Peyer's patch (tissue), 4 donors: ENCODE results near the gene MAN1A1. TPM values are rescaled to one million over a fixed set of nuclear protein-coding genes. Genes with fewer than 3 reads are reported as not detected.

ENCODE experiments used
- DNase-seq, 3 donors: peaks; one replicate each; pipeline ENCODE4 v3.0.0-alpha.2; 2017 to 2019
- H3K27ac ChIP-seq, 4 donors: fragments of 200-600 bp; sonication (generic); one replicate each; pipeline ENCODE4 v1.5.1; 2016 to 2019
- H3K27me3 ChIP-seq, 2 donors: fragments of 200-600 bp; sonication (generic); one replicate each; pipeline ENCODE4 v1.5.1; 2019
- H3K36me3 ChIP-seq, 3 donors: fragments of 200-600 bp; sonication (generic); one replicate each; pipeline ENCODE4 v1.5.1; 2016 to 2019
- H3K4me1 ChIP-seq, 4 donors: fragments of 200-600 bp; sonication (generic); one replicate each; pipeline ENCODE4 v1.5.1; 2016 to 2019
- H3K4me3 ChIP-seq, 4 donors: fragments of 200-600 bp; sonication (generic); 1 replicate in 3 of 4; 2 replicates in 1 of 4; pipeline ENCODE4 v1.5.1; 2016 to 2019; ENCODE audit warnings: mild to moderate bottlenecking in 1 of 4
- H3K9me3 ChIP-seq, 4 donors: fragments of 200-600 bp; sonication (generic); one replicate each; pipeline ENCODE4 v1.5.1; 2016 to 2019; ENCODE audit warnings: mild to moderate bottlenecking in 1 of 4
- POLR2A ChIP-seq, 2 donors: fragments of 450-650 bp; IDR thresholded peaks; one replicate each; pipeline ENCODE4 v1.5.1; 2017; ENCODE audit warnings: antibody characterized with exemption in 2 of 2, mild to moderate bottlenecking in 2 of 2, moderate library complexity in 2 of 2
- total RNA-seq, 4 donors: library from RNA; depleted of rRNA; stranded (reverse); fragments of >200 nt; gene quantifications; one replicate each; pipeline ENCODE4 v1.1.0, GENCODE V29; 2016
- TF ChIP-seq, protein P1 (sequence below), 6 experiments: fragments of 450-650 bp in 4 of 6; fragments of 200-600 bp in 2 of 6; sonication (generic) in 1 of 6; IDR thresholded peaks; one replicate each; pipeline ENCODE4 v1.5.1; 2017 to 2019; ENCODE audit warnings: antibody characterized with exemption in 6 of 6, mild to moderate bottlenecking in 3 of 6, moderate library complexity in 1 of 6

Gene MAN1A1
- total RNA-seq, 4 donors from 2014 or later = 43.7 to 158 (median 103) TPM

DNA sequence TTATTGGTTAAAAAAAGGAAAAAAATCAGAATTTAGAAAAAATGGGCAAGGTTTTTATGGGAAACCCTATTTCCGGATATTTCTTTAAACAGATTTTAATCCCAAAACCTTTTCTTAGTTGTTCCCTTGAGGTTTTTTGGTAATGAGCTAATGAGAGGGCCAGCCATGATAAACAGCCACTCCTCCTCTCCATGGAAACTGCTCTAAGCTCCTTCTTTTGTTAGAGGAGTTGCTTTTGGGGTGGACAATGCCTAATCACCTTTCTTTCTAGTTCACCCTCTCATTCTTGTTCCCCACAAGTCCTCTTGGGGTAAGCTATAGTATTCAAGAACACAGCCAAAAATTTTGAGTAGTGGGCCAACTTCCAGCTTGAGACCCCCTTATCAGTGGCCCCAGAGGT is 166.1 kb downstream of the MAN1A1 start:
- Histone ChIP-seq H3K27ac (no peak overlapping the region), H3K4me3 (no peak overlapping the region), H3K9me3 (no peaks in the 10 kb centered on the region), H3K36me3 (peaks cover 0 to 61% (median 0%) of the 10 kb centered on the region in 3 donors), H3K4me1 (no peaks in the 10 kb centered on the region), H3K27me3 (no peaks in the 10 kb centered on the region)
- TF ChIP-seq, protein P1, sequence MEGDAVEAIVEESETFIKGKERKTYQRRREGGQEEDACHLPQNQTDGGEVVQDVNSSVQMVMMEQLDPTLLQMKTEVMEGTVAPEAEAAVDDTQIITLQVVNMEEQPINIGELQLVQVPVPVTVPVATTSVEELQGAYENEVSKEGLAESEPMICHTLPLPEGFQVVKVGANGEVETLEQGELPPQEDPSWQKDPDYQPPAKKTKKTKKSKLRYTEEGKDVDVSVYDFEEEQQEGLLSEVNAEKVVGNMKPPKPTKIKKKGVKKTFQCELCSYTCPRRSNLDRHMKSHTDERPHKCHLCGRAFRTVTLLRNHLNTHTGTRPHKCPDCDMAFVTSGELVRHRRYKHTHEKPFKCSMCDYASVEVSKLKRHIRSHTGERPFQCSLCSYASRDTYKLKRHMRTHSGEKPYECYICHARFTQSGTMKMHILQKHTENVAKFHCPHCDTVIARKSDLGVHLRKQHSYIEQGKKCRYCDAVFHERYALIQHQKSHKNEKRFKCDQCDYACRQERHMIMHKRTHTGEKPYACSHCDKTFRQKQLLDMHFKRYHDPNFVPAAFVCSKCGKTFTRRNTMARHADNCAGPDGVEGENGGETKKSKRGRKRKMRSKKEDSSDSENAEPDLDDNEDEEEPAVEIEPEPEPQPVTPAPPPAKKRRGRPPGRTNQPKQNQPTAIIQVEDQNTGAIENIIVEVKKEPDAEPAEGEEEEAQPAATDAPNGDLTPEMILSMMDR (IDR thresholded peaks at IDR 0.05) = no peak
- no peak for TF ChIP-seq POLR2A (IDR thresholded peaks at IDR 0.05)
- DNase-seq = no peak

DNA sequence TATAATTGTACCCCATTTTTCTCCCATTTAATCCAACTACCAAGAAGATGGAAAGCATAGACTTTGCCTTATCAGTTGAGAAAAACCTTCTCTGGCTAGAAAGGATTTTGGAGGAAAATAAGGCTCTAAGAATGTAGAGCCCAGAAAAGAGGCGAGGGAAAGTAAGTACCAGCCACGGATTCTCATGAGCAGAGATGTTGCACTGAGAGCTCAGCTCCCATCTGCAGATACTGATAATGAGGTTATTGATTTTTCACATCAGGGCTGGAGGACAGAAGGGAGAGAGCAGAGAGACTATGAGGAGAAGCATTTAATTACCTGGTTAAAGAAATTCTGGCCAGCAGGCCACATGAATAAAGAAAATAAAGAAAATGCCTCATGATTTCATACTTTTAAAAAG is 166.7 kb downstream of the MAN1A1 start:
- Histone ChIP-seq H3K4me1 (no peaks in the 10 kb centered on the region), H3K27me3 (no peaks in the 10 kb centered on the region), H3K36me3 (peaks cover 0 to 57% (median 0%) of the 10 kb centered on the region in 3 donors), H3K9me3 (no peaks in the 10 kb centered on the region), H3K4me3 (no peak overlapping the region), H3K27ac (no peak overlapping the region)
- TF ChIP-seq POLR2A (IDR thresholded peaks at IDR 0.05) = no peak
- TF ChIP-seq, protein P1 (IDR thresholded peaks at IDR 0.05) = no peak
- no peak for DNase-seq

DNA sequence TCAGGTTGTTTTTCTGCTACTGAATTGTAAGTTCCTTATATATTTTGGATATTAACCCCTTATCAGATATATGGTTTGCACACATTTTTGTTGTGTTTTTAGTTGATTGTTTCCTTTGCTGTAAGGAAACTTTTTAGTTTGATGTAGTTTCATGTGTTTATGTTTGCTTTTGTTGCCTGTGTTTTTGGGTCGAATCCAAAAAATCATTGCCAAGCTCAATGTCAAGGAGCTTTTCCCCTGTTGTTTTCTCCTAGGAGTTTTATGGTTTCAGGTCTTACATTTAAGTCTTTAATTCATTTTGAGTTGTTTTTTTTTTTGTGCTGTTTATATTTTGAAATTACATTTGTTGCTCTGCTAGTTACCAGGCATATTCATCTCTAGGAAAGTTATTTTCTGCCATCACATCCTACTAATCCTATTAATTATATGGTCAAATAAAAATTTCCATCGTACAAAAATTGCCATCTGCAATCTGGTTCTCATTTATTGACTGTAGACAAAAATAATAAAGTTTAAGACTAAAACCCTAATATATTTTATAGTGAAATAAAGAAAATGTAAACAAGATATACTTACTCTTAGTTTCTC is 167.3 kb downstream of the MAN1A1 start:
- no peak for TF ChIP-seq POLR2A (IDR thresholded peaks at IDR 0.05)
- TF ChIP-seq, protein P1 (IDR thresholded peaks at IDR 0.05) = no peak
- H3K4me1 ChIP-seq = no peaks in the 10 kb centered on the region
- H3K36me3 ChIP-seq = peaks cover 0 to 55% (median 0%) of the 10 kb centered on the region in 3 donors
- no peak overlapping the region for H3K4me3 ChIP-seq
- H3K27ac ChIP-seq = no peak overlapping the region
- DNase-seq = no peak
- H3K9me3 ChIP-seq = no peaks in the 10 kb centered on the region
- no peaks in the 10 kb centered on the region for H3K27me3 ChIP-seq

DNA sequence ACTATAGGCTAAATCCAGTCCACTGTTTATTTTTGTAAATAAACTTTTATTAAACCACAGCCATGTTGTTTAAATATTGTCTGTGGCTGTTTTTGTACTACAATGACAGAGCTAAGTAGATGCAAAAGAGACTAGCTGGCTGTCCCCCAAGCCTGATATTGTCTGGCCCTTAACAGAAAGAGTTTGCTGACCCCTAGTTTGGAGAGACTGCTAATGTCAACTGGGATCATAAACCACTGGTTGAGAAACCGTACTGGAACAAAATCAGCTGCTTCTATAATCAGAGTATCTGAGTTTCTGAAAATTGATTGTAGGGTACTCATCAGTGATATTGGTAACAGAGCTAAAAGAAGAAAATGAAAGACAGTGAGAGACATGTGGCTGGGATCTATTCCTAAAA is 168.5 kb downstream of the MAN1A1 start:
- TF ChIP-seq, protein P1 (IDR thresholded peaks at IDR 0.05) = no peak
- no peak for TF ChIP-seq POLR2A (IDR thresholded peaks at IDR 0.05)
- Histone ChIP-seq H3K27ac (no peak overlapping the region), H3K27me3 (no peaks in the 10 kb centered on the region), H3K4me3 (no peak overlapping the region), H3K4me1 (no peaks in the 10 kb centered on the region), H3K9me3 (no peaks in the 10 kb centered on the region), H3K36me3 (peaks cover 0 to 50% (median 0%) of the 10 kb centered on the region in 3 donors)
- DNase-seq = no peak

DNA sequence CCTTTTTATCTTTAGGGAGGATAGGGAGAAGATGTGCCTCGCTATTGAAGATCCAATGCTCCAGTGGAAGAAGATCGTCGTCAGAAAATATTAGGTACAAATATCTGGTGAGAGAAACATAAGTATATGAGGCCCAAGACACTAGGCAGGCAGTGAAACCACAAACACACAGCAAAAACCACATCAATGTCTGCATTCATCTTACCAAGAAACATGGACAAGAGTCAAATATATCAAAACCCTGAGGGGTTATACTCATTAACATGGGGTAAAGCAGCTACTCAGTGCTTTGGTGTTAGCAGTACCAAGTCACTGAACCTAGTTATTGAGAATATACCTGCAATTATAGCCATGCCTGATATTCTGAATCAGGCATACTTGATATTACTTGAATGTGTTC is 169.7 kb downstream of the MAN1A1 start:
- Histone ChIP-seq H3K36me3 (peaks cover 0 to 50% (median 0%) of the 10 kb centered on the region in 3 donors), H3K27ac (no peak overlapping the region), H3K4me3 (no peak overlapping the region), H3K4me1 (no peaks in the 10 kb centered on the region), H3K9me3 (no peaks in the 10 kb centered on the region), H3K27me3 (no peaks in the 10 kb centered on the region)
- DNase-seq = no peak
- TF ChIP-seq, protein P1 (IDR thresholded peaks at IDR 0.05) = no peak
- no peak for TF ChIP-seq POLR2A (IDR thresholded peaks at IDR 0.05)

DNA sequence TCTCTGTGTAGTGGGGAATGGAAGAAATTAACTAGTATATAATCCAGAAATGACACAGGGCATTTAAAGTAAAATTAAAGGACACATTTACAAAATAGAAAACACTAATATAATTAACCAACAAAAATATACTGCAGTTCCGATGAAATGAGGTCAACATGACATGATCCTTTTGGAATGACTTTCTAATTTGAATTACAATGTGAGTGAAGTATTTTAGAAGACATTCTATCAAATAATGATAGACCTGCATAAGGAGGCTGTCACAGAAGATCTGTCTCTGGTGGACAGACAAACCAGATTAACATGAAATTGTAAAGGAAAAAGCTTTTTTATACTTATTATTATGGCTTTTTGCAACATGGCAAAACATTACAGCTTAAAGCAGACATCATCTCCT is 170.5 kb downstream of the MAN1A1 start:
- Histone ChIP-seq H3K9me3 (no peaks in the 10 kb centered on the region), H3K4me1 (no peaks in the 10 kb centered on the region), H3K36me3 (peaks cover 0 to 47% (median 0%) of the 10 kb centered on the region in 3 donors), H3K27ac (no peak overlapping the region), H3K27me3 (no peaks in the 10 kb centered on the region), H3K4me3 (no peak overlapping the region)
- DNase-seq = no peak
- TF ChIP-seq, protein P1 (IDR thresholded peaks at IDR 0.05) = no peak
- TF ChIP-seq POLR2A (IDR thresholded peaks at IDR 0.05) = no peak
